Measurements from ENCODE around the gene SLC12A6. TPM values are rescaled to one million over a fixed set of nuclear protein-coding genes. Genes with fewer than 3 reads are reported as not detected.

SLC12A6 gene
- total RNA-seq, 1 experiment from 2014 or later, result 15.1 TPM

- Histone ChIP-seq H4K20me1 (ENCODE audit: insufficient read depth) (no peaks in the 10 kb centered on the region), H3K4me2 (ENCODE audit: low read length) (no peak overlapping the region), H2AFZ (ENCODE audit: low read depth, low read length, poor library complexity, severe bottlenecking) (no peak overlapping the region), H3K9ac (ENCODE audit: low read length) (no peak overlapping the region), H3K4me1 (ENCODE audit: control insufficient read depth in 1 of 2, insufficient read depth in 2 of 2, low read length in 2 of 2) (peaks cover 3 to 15% of the 10 kb centered on the region in 2 experiments; a peak in 3 of 4 replicates), H3K27ac (ENCODE audit: low read depth, low read length) (no peak overlapping the region), H3K9me2 (ENCODE audit: insufficient read depth) (no peaks in the 10 kb centered on the region), H3K27me3 (ENCODE audit: insufficient read depth, low read length) (no peaks in the 10 kb centered on the region), H3K79me2 (ENCODE audit: insufficient read depth, low read length) (no peaks in the 10 kb centered on the region), H3K36me3 (ENCODE audit: control insufficient read depth in 1 of 2, insufficient read depth in 2 of 2, low read length in 2 of 2) (no peaks in the 10 kb centered on the region), H3K4me3 (replicated peaks in 1 of 2; ENCODE audit: low read depth in 1 of 2, low read length in 2 of 2) (no peak overlapping the region), H3K9me3 (ENCODE audit: control insufficient read depth in 1 of 2, insufficient read depth in 1 of 2, low read depth in 1 of 2, low read length in 2 of 2) (no peaks in the 10 kb centered on the region)
- POLR2A ChIA-PET, result no interaction called here
- CTCF ChIA-PET, result interaction anchor here (1.5 kb wide), 1 partner anchor 107 kb away, joined by 6 read pairs; no protein-coding TSS in a partner anchor
- intact Hi-C loops (cut with micrococcal nuclease), result no loop called here
- RAD21 ChIA-PET (ENCODE audit: low non-redundant PET in 1 of 2, low total read pairs in 2 of 2, uncharacterized antibody in 2 of 2, unreplicated experiment in 2 of 2), result no interaction called here
- ATAC-seq (no peak), DNase-seq (ENCODE audit: low read depth, low spot score) (no peak)
- TF ChIP-seq SP1 (IDR thresholded peaks at IDR 0.05; ENCODE audit: low read depth) (no peak), POLR2AphosphoS5 (IDR thresholded peaks at IDR 0.05; ENCODE audit: low read depth, low read length) (no peak), MAX (IDR thresholded peaks at IDR 0.05) (no peak), FOSL1 (IDR thresholded peaks at IDR 0.05; ENCODE audit: low read depth) (no peak), CEBPB (IDR thresholded peaks at IDR 0.05; ENCODE audit: low read depth) (no peak), TCF7L2 (IDR thresholded peaks at IDR 0.05; ENCODE audit: borderline replicate concordance, extremely low read depth, insufficient read depth, insufficient read length) (no peak), REST (IDR thresholded peaks at IDR 0.05; ENCODE audit: low read depth) (no peak)
- BruUV-seq (replicated peaks), result no TSS peak
These were observed 120.9 kb downstream of the SLC12A6 start for GRCh38 chr15:34216527-34217270.
